Left lung (tissue), 10 donors: ENCODE results near the gene ARID1A. TPM values are rescaled to one million over a fixed set of nuclear protein-coding genes. Genes with fewer than 3 reads are reported as not detected.

Experiments used
- ATAC-seq: fragments of 200-7000 bp; cut with Tn5 transposase; one replicate; pipeline ENCODE4 v1.9.1; 2020; ENCODE audit warnings: moderate library complexity
- DNase-seq, 4 donors: peaks; one replicate each; pipeline ENCODE4 v3.0.0-alpha.2; 2013 to 2020
- H3K27ac ChIP-seq, 2 donors: fragments of 200-600 bp; sonication (generic) in 1 of 2; one replicate each; pipeline versions ENCODE4 v1.5.0 to v1.8.0; 2020 to 2021
- H3K27me3 ChIP-seq, 2 donors: fragments of 200-600 bp; sonication (generic) in 1 of 2; one replicate each; pipeline versions ENCODE4 v1.5.0 to v1.8.0; 2020 to 2021
- H3K36me3 ChIP-seq, 2 donors: fragments of 200-600 bp; sonication (generic) in 1 of 2; one replicate each; pipeline versions ENCODE4 v1.5.0 to v1.8.0; 2020 to 2021
- H3K4me1 ChIP-seq, 2 donors: fragments of 200-600 bp; one replicate each; pipeline ENCODE4 v1.8.0; 2021
- H3K4me3 ChIP-seq, 2 donors: fragments of 200-600 bp; sonication (generic) in 1 of 2; one replicate each; pipeline versions ENCODE4 v1.5.0 to v1.8.0; 2020 to 2021; ENCODE audit warnings: mild to moderate bottlenecking in 1 of 2
- H3K9me3 ChIP-seq, 2 donors: fragments of 200-600 bp; sonication (generic) in 1 of 2; one replicate each; pipeline versions ENCODE4 v1.5.0 to v1.8.0; 2020 to 2021
- CTCF ChIP-seq, 2 donors: fragments of 200-600 bp; sonication (generic) in 1 of 2; IDR thresholded peaks; one replicate each; pipeline versions ENCODE4 v1.5.0 to v1.8.0; 2021; ENCODE audit warnings: antibody characterized with exemption in 2 of 2
- intact Hi-C, 2 donors: fragments of 100-400 bp; cut with DNase I; formaldehyde crosslinking; loops; one replicate each; pipeline versions ENCODE4 v1.11.2 to v1.14.2; 2022
- polyA plus RNA-seq, 6 donors: library from polyadenylated mRNA; unstranded; fragments of 120-200 nt; gene quantifications; one replicate each; pipeline ENCODE4 v1.2.1, GENCODE V29; 2013; ENCODE audit not compliant: insufficient read length in 6 of 6
- total RNA-seq, 2 donors: library from RNA; stranded (reverse); fragmentation: NEBNext Ultra II Directional; extraction: Animal tissue kit (Norgen Biotek cat#: 25700); gene quantifications; one replicate each; pipeline ENCODE4 v1.2.1, GENCODE V29; 2021
- donor health status: DM: no; HTN: yes; CAD: no.
- donor health status: DM: no; HTN: no; CAD: no.

Gene ARID1A
- total and polyA plus RNA-seq, 8 donors, result 65.5 to 106 (median 97.0) TPM

- H3K4me1 ChIP-seq, result peaks cover 18 to 35% of the 10 kb centered on the region in 2 donors
- TF ChIP-seq CTCF (IDR thresholded peaks at IDR 0.05), result no peak
- H3K4me3 ChIP-seq, result no peak overlapping the region
- no peak overlapping the region for H3K27ac ChIP-seq
- H3K36me3 ChIP-seq, result peaks cover 0 to 21% of the 10 kb centered on the region in 2 donors
- no peaks in the 10 kb centered on the region for H3K27me3 ChIP-seq
- intact Hi-C loops, result loop anchor here in 1 of 2 donors (5.0 kb wide), 1 partner anchor 188 kb away; no protein-coding TSS in a partner anchor
- no peak for DNase-seq
- no peaks in the 10 kb centered on the region for H3K9me3 ChIP-seq
- ATAC-seq, result no peak
Measured at GRCh38 chr1:26790551-26790953, 94.7 kb downstream of the ARID1A start.

GRCh38 chr1:26791148-26791547, 95.3 kb downstream of the ARID1A start:
- peaks cover 12 to 29% of the 10 kb centered on the region in 2 donors for H3K4me1 ChIP-seq
- H3K9me3 ChIP-seq, result no peaks in the 10 kb centered on the region
- intact Hi-C loops, result loop anchor here in 1 of 2 donors (5.0 kb wide), 1 partner anchor 189 kb away; no protein-coding TSS in a partner anchor
- ATAC-seq, result no peak
- no peak for TF ChIP-seq CTCF (IDR thresholded peaks at IDR 0.05)
- no peak for DNase-seq
- no peak overlapping the region for H3K27ac ChIP-seq
- H3K27me3 ChIP-seq, result no peaks in the 10 kb centered on the region
- no peak overlapping the region for H3K4me3 ChIP-seq
- H3K36me3 ChIP-seq, result peaks cover 0 to 21% of the 10 kb centered on the region in 2 donors

DNA sequence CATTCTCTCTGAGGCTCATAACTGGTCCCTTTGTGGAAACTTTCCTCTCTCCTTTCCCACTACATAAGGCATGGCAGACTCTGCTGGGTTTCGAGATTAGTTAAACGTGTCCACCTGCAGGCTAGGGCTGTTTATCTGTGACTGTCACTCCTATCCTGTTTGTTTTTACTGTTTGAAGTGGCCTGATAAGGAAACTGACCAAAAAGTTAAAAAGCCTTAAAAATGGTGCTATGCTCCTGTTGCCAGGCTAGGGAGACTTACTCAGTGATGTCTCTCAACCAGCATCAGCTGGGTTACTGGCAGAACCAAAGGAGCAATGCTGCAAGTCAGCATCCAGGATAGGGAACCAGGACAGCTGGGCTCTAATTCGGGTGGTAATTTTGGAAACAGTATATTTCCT, 95.8 kb downstream of the ARID1A start:
- no peak overlapping the region for H3K27ac ChIP-seq
- ATAC-seq, result no peak
- peaks cover 9 to 25% of the 10 kb centered on the region in 2 donors for H3K4me1 ChIP-seq
- no peak for TF ChIP-seq CTCF (IDR thresholded peaks at IDR 0.05)
- DNase-seq, result no peak
- H3K27me3 ChIP-seq, result no peaks in the 10 kb centered on the region
- intact Hi-C loops, result loop anchor here in 1 of 2 donors (5.0 kb wide), 1 partner anchor 189 kb away; no protein-coding TSS in a partner anchor
- H3K36me3 ChIP-seq, result peaks cover 0 to 26% of the 10 kb centered on the region in 2 donors
- H3K4me3 ChIP-seq, result no peak overlapping the region
- no peaks in the 10 kb centered on the region for H3K9me3 ChIP-seq

- ATAC-seq (no peak), DNase-seq (no peak)
- H3K4me1 ChIP-seq, result peaks cover 0 to 15% of the 10 kb centered on the region in 2 donors
- H3K27me3 ChIP-seq, result no peaks in the 10 kb centered on the region
- H3K36me3 ChIP-seq, result peaks cover 0 to 36% of the 10 kb centered on the region in 2 donors
- no peak overlapping the region for H3K27ac ChIP-seq
- no peak for TF ChIP-seq CTCF (IDR thresholded peaks at IDR 0.05)
- intact Hi-C loops, result loop anchor here in 1 of 2 donors (5.0 kb wide), 1 partner anchor 191 kb away; no protein-coding TSS in a partner anchor
- H3K9me3 ChIP-seq, result no peaks in the 10 kb centered on the region
- no peak overlapping the region for H3K4me3 ChIP-seq
Measured at GRCh38 chr1:26792924-26793323, 97.1 kb downstream of the ARID1A start.

DNA sequence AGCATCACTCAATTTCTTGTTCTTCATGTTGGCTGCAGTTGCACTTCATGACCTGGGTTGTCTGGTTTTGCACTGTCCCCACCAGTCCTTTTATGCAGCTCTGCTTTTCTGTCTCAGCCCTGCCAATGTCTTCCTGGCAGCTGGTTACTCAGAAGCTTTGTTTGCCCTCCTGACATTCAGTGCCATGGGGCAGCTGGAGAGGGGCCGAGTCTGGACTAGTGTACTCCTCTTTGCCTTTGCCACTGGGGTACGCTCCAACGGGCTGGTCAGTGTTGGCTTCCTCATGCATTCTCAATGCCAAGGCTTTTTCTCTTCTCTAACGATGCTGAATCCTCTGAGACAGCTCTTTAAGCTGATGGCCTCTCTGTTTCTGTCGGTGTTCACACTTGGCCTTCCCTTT, 98.6 kb downstream of the ARID1A start:
- intact Hi-C loops, result loop anchor here in 1 of 2 donors (5.0 kb wide), 1 partner anchor 192 kb away; no protein-coding TSS in a partner anchor
- Histone ChIP-seq H3K36me3 (peaks cover 0 to 36% of the 10 kb centered on the region in 2 donors), H3K9me3 (no peaks in the 10 kb centered on the region), H3K4me3 (no peak overlapping the region), H3K27ac (no peak overlapping the region), H3K27me3 (no peaks in the 10 kb centered on the region), H3K4me1 (peaks cover 0 to 12% of the 10 kb centered on the region in 2 donors)
- no peak for TF ChIP-seq CTCF (IDR thresholded peaks at IDR 0.05)
- DNase-seq (no peak), ATAC-seq (no peak)
